ENCODE data around the gene DMD. TPM values are rescaled to one million over a fixed set of nuclear protein-coding genes. Genes with fewer than 3 reads are reported as not detected.

Gene DMD
- total and polyA plus RNA-seq, 2 donors from 2014 or later: 4.2 to 17.9 TPM

GRCh38 chrX:31796624-31797023 is 1414.7 kb downstream of the DMD start:
- no peaks in the 10 kb centered on the region for H3K4me1 ChIP-seq (ENCODE audit: control insufficient read depth in 2 of 3, insufficient read depth in 2 of 3, low read depth in 1 of 3, low read length in 3 of 3)
- TF ChIP-seq CTCF (IDR thresholded peaks at IDR 0.05; ENCODE audit: borderline replicate concordance, extremely low read depth, insufficient read depth): no peak
- intact Hi-C loops (cut with DNase I): no loop called here
- no peak overlapping the region for H3K4me3 ChIP-seq (ENCODE audit: low read length in 3 of 3)
- no peak overlapping the region for H3K27ac ChIP-seq (ENCODE audit: low read depth in 2 of 2, low read length in 2 of 2)
- H3K36me3 ChIP-seq (ENCODE audit: control insufficient read depth in 2 of 3, insufficient read depth in 3 of 3, low read length in 3 of 3): no peaks in the 10 kb centered on the region
- FAIRE-seq: no peak
- no peaks in the 10 kb centered on the region for H3K9me3 ChIP-seq (ENCODE audit: control insufficient read depth in 2 of 3, insufficient read depth in 1 of 3, low read length in 3 of 3)
- DNase-seq: no peak
- no peak overlapping the region for H3K9ac ChIP-seq (ENCODE audit: low read length in 3 of 3)
- H3K27me3 ChIP-seq (ENCODE audit: control insufficient read depth, insufficient read depth, low read length): no peaks in the 10 kb centered on the region

- no peak overlapping the region for H3K9ac ChIP-seq (ENCODE audit: low read length in 3 of 3)
- H3K4me3 ChIP-seq (ENCODE audit: low read length in 3 of 3): no peak overlapping the region
- no peak for TF ChIP-seq CTCF (IDR thresholded peaks at IDR 0.05; ENCODE audit: borderline replicate concordance, extremely low read depth, insufficient read depth)
- DNase-seq (peak in 1 of 5 donors; percentile 2), FAIRE-seq (no peak)
- no peak overlapping the region for H3K27ac ChIP-seq (ENCODE audit: low read depth in 2 of 2, low read length in 2 of 2)
- intact Hi-C loops (cut with DNase I): no loop called here
- no peaks in the 10 kb centered on the region for H3K36me3 ChIP-seq (ENCODE audit: control insufficient read depth in 2 of 3, insufficient read depth in 3 of 3, low read length in 3 of 3)
- H3K4me1 ChIP-seq (ENCODE audit: control insufficient read depth in 2 of 3, insufficient read depth in 2 of 3, low read depth in 1 of 3, low read length in 3 of 3): no peaks in the 10 kb centered on the region
- H3K9me3 ChIP-seq (ENCODE audit: control insufficient read depth in 2 of 3, insufficient read depth in 1 of 3, low read length in 3 of 3): no peaks in the 10 kb centered on the region
- H3K27me3 ChIP-seq (ENCODE audit: control insufficient read depth, insufficient read depth, low read length): no peaks in the 10 kb centered on the region
Observed at GRCh38 chrX:31747411-31747810, 1463.9 kb downstream of the DMD start.

- no peak for TF ChIP-seq CTCF (IDR thresholded peaks at IDR 0.05; ENCODE audit: borderline replicate concordance, extremely low read depth, insufficient read depth)
Observed at GRCh38 chrX:31743004-31743403, 1468.3 kb downstream of the DMD start.

GRCh38 chrX:31717474-31717873 is 1493.9 kb downstream of the DMD start:
- no peak overlapping the region for H3K27ac ChIP-seq (ENCODE audit: low read depth in 2 of 2, low read length in 2 of 2)
- H3K36me3 ChIP-seq (ENCODE audit: control insufficient read depth in 2 of 3, insufficient read depth in 3 of 3, low read length in 3 of 3): no peaks in the 10 kb centered on the region
- H3K4me3 ChIP-seq (ENCODE audit: low read length in 3 of 3): no peak overlapping the region
- intact Hi-C loops (cut with DNase I): no loop called here
- H3K4me1 ChIP-seq (ENCODE audit: control insufficient read depth in 2 of 3, insufficient read depth in 2 of 3, low read depth in 1 of 3, low read length in 3 of 3): no peaks in the 10 kb centered on the region
- DNase-seq (peak in 2 of 5 donors; percentile 13 to 16), FAIRE-seq (no peak)
- H3K27me3 ChIP-seq (ENCODE audit: control insufficient read depth, insufficient read depth, low read length): no peaks in the 10 kb centered on the region
- no peak overlapping the region for H3K9ac ChIP-seq (ENCODE audit: low read length in 3 of 3)
- no peak for TF ChIP-seq CTCF (IDR thresholded peaks at IDR 0.05; ENCODE audit: borderline replicate concordance, extremely low read depth, insufficient read depth)
- H3K9me3 ChIP-seq (ENCODE audit: control insufficient read depth in 2 of 3, insufficient read depth in 1 of 3, low read length in 3 of 3): no peaks in the 10 kb centered on the region

More at GRCh38 chrX:31743004-31743403, 1468.3 kb downstream of the DMD start:
- intact Hi-C loops (cut with DNase I): no loop called here
- no peak overlapping the region for H3K27ac ChIP-seq (ENCODE audit: low read depth in 2 of 2, low read length in 2 of 2)
- FAIRE-seq: no peak
- H3K4me1 ChIP-seq (ENCODE audit: control insufficient read depth in 2 of 3, insufficient read depth in 2 of 3, low read depth in 1 of 3, low read length in 3 of 3): no peaks in the 10 kb centered on the region
- H3K36me3 ChIP-seq (ENCODE audit: control insufficient read depth in 2 of 3, insufficient read depth in 3 of 3, low read length in 3 of 3): no peaks in the 10 kb centered on the region
- H3K4me3 ChIP-seq (ENCODE audit: low read length in 3 of 3): no peak overlapping the region
- no peaks in the 10 kb centered on the region for H3K9me3 ChIP-seq (ENCODE audit: control insufficient read depth in 2 of 3, insufficient read depth in 1 of 3, low read length in 3 of 3)
- no peak for DNase-seq
- no peak overlapping the region for H3K9ac ChIP-seq (ENCODE audit: low read length in 3 of 3)
- H3K27me3 ChIP-seq (ENCODE audit: control insufficient read depth, insufficient read depth, low read length): no peaks in the 10 kb centered on the region

All from kidney (tissue), 14 donors.